ENCODE measurements around the gene MORN1.

Gene MORN1

GRCh38 chr1:2353551-2354438, 37.6 kb downstream of the MORN1 start:
- TF ChIP-seq FOXP2 (optimal IDR thresholded peaks at IDR 0.05; ENCODE audit: control extremely low read depth, extremely low read length, insufficient read depth) (no peak), POLR2AphosphoS5 (IDR thresholded peaks at IDR 0.05; ENCODE audit: borderline replicate concordance, low read depth, low read length) (no peak), EZH2 (IDR thresholded peaks at IDR 0.05) (no peak)
- H3K9ac ChIP-seq (ENCODE audit: insufficient read length), result no peak overlapping the region

GRCh38 chr1:2352897-2353550, 38.3 kb downstream of the MORN1 start:
- Histone ChIP-seq H3K9me3 (ENCODE audit: low read depth, low read length) (no peaks in the 10 kb centered on the region), H3K27ac (no peak overlapping the region), H3K4me3 (no peak overlapping the region), H3K36me3 (ENCODE audit: insufficient read depth, low read length) (no peaks in the 10 kb centered on the region), H3K9ac (ENCODE audit: insufficient read length) (no peak overlapping the region)
- no peak for DNase-seq (ENCODE audit: low read depth, low spot score)
- TF ChIP-seq FOXP2 (optimal IDR thresholded peaks at IDR 0.05; ENCODE audit: control extremely low read depth, extremely low read length, insufficient read depth), result no peak
- TF ChIP-seq POLR2AphosphoS5 (IDR thresholded peaks at IDR 0.05; ENCODE audit: borderline replicate concordance, low read depth, low read length), result no peak

More at GRCh38 chr1:2353551-2354438, 37.6 kb downstream of the MORN1 start:
- H3K4me3 ChIP-seq, result no peak overlapping the region
- H3K36me3 ChIP-seq (ENCODE audit: insufficient read depth, low read length), result no peaks in the 10 kb centered on the region
- DNase-seq (ENCODE audit: low read depth, low spot score), result no peak
- H3K9me3 ChIP-seq (ENCODE audit: low read depth, low read length), result no peaks in the 10 kb centered on the region
- H3K27ac ChIP-seq, result no peak overlapping the region

GRCh38 chr1:2352341-2352896, 38.9 kb downstream of the MORN1 start:
- TF ChIP-seq POLR2AphosphoS5 (IDR thresholded peaks at IDR 0.05; ENCODE audit: borderline replicate concordance, low read depth, low read length) (no peak), EZH2 (IDR thresholded peaks at IDR 0.05) (no peak), FOXP2 (optimal IDR thresholded peaks at IDR 0.05; ENCODE audit: control extremely low read depth, extremely low read length, insufficient read depth) (no peak)
- Histone ChIP-seq H3K9ac (ENCODE audit: insufficient read length) (no peak overlapping the region), H3K27ac (no peak overlapping the region), H3K9me3 (ENCODE audit: low read depth, low read length) (no peaks in the 10 kb centered on the region), H3K36me3 (ENCODE audit: insufficient read depth, low read length) (no peaks in the 10 kb centered on the region), H3K4me3 (no peak overlapping the region)
- DNase-seq (ENCODE audit: low read depth, low spot score), result no peak

GRCh38 chr1:2351723-2352122, 39.6 kb downstream of the MORN1 start:
- H3K9ac ChIP-seq (ENCODE audit: insufficient read length), result no peak overlapping the region
- no peak overlapping the region for H3K27ac ChIP-seq
- H3K4me3 ChIP-seq, result no peak overlapping the region
- no peaks in the 10 kb centered on the region for H3K9me3 ChIP-seq (ENCODE audit: low read depth, low read length)
- no peak for TF ChIP-seq POLR2AphosphoS5 (IDR thresholded peaks at IDR 0.05; ENCODE audit: borderline replicate concordance, low read depth, low read length)
- no peak for TF ChIP-seq EZH2 (IDR thresholded peaks at IDR 0.05)
- no peak for TF ChIP-seq FOXP2 (optimal IDR thresholded peaks at IDR 0.05; ENCODE audit: control extremely low read depth, extremely low read length, insufficient read depth)
- no peak for DNase-seq (ENCODE audit: low read depth, low spot score)
- no peaks in the 10 kb centered on the region for H3K36me3 ChIP-seq (ENCODE audit: insufficient read depth, low read length)

GRCh38 chr1:2350911-2351655, 40.3 kb downstream of the MORN1 start:
- Histone ChIP-seq H3K9me3 (ENCODE audit: low read depth, low read length) (no peaks in the 10 kb centered on the region), H3K9ac (ENCODE audit: insufficient read length) (no peak overlapping the region), H3K4me3 (no peak overlapping the region), H3K36me3 (ENCODE audit: insufficient read depth, low read length) (no peaks in the 10 kb centered on the region), H3K27ac (no peak overlapping the region)
- TF ChIP-seq FOXP2 (optimal IDR thresholded peaks at IDR 0.05; ENCODE audit: control extremely low read depth, extremely low read length, insufficient read depth) (no peak), POLR2AphosphoS5 (IDR thresholded peaks at IDR 0.05; ENCODE audit: borderline replicate concordance, low read depth, low read length) (no peak)
- no peak for DNase-seq (ENCODE audit: low read depth, low spot score)

- Histone ChIP-seq H3K27ac (no peak overlapping the region), H3K36me3 (ENCODE audit: insufficient read depth, low read length) (no peaks in the 10 kb centered on the region), H3K9me3 (ENCODE audit: low read depth, low read length) (no peaks in the 10 kb centered on the region), H3K4me3 (no peak overlapping the region), H3K9ac (ENCODE audit: insufficient read length) (no peak overlapping the region)
- TF ChIP-seq POLR2AphosphoS5 (IDR thresholded peaks at IDR 0.05; ENCODE audit: borderline replicate concordance, low read depth, low read length), result no peak
- no peak for TF ChIP-seq FOXP2 (optimal IDR thresholded peaks at IDR 0.05; ENCODE audit: control extremely low read depth, extremely low read length, insufficient read depth)
- TF ChIP-seq EZH2 (IDR thresholded peaks at IDR 0.05), result no peak
- DNase-seq (ENCODE audit: low read depth, low spot score), result no peak
Observed at GRCh38 chr1:2350501-2350900, 40.9 kb downstream of the MORN1 start.

GRCh38 chr1:2349806-2350205, 41.5 kb downstream of the MORN1 start:
- no peak overlapping the region for H3K27ac ChIP-seq
- TF ChIP-seq EZH2 (IDR thresholded peaks at IDR 0.05) (no peak), FOXP2 (optimal IDR thresholded peaks at IDR 0.05; ENCODE audit: control extremely low read depth, extremely low read length, insufficient read depth) (no peak), POLR2AphosphoS5 (IDR thresholded peaks at IDR 0.05; ENCODE audit: borderline replicate concordance, low read depth, low read length) (no peak)
- no peak overlapping the region for H3K4me3 ChIP-seq
- no peaks in the 10 kb centered on the region for H3K9me3 ChIP-seq (ENCODE audit: low read depth, low read length)
- no peaks in the 10 kb centered on the region for H3K36me3 ChIP-seq (ENCODE audit: insufficient read depth, low read length)
- DNase-seq (ENCODE audit: low read depth, low spot score), result no peak
- H3K9ac ChIP-seq (ENCODE audit: insufficient read length), result peak overlapping the region; percentile 1

Measured in SK-N-MC (cell line).